ENCODE results near the gene ANGPTL3. TPM values are rescaled to one million over a fixed set of nuclear protein-coding genes. Genes with fewer than 3 reads are reported as not detected.
"Not testable (repeated sequence)": the region's sequence is repeated elsewhere in the genome, so short reads cannot be mapped to it uniquely, and the experiment has no call there.

ANGPTL3 gene
- not detected in 2 replicates for total RNA-seq (2014; rRNA removed; shearing (Covaris generic); ENCODE audit: low replicate concordance)

GRCh38 chr1:62597281-62597680 lies at the start of gene ANGPTL3:
TSS of gene ANGPTL3 (plus strand) at chr1:62597520. CDS start at chr1:62597567, 47 bp downstream.
- no peak for DNase-seq (ENCODE audit: low read depth)
- in situ Hi-C loops (cut with HindIII; ENCODE audit: low pct_unique_long_range_greater_than_20kb, low sequenced_read_pairs) = no loop called here

GRCh38 chr1:62561306-62561705 lies 36.0 kb upstream of the ANGPTL3 start:
- in situ Hi-C loops (cut with HindIII; ENCODE audit: low pct_unique_long_range_greater_than_20kb, low sequenced_read_pairs) = no loop called here
- DNase-seq (ENCODE audit: low read depth) = no peak

- in situ Hi-C loops (cut with HindIII; ENCODE audit: low pct_unique_long_range_greater_than_20kb, low sequenced_read_pairs); DNase-seq (ENCODE audit: low read depth): not testable (repeated sequence)
Measured at GRCh38 chr1:62567182-62567581, 30.1 kb upstream of the ANGPTL3 start.

GRCh38 chr1:62567926-62568325 lies 29.4 kb upstream of the ANGPTL3 start:
- DNase-seq (ENCODE audit: low read depth); in situ Hi-C loops (cut with HindIII; ENCODE audit: low pct_unique_long_range_greater_than_20kb, low sequenced_read_pairs): not testable (repeated sequence)

- in situ Hi-C loops (cut with HindIII; ENCODE audit: low pct_unique_long_range_greater_than_20kb, low sequenced_read_pairs); DNase-seq (ENCODE audit: low read depth): not testable (repeated sequence)
Measured at GRCh38 chr1:62571517-62571916, 25.8 kb upstream of the ANGPTL3 start.

GRCh38 chr1:62572476-62572875 lies 24.8 kb upstream of the ANGPTL3 start:
- in situ Hi-C loops (cut with HindIII; ENCODE audit: low pct_unique_long_range_greater_than_20kb, low sequenced_read_pairs) = no loop called here
- DNase-seq (ENCODE audit: low read depth) = no peak

GRCh38 chr1:62573675-62574074 lies 23.6 kb upstream of the ANGPTL3 start:
- no peak for DNase-seq (ENCODE audit: low read depth)
- in situ Hi-C loops (cut with HindIII; ENCODE audit: low pct_unique_long_range_greater_than_20kb, low sequenced_read_pairs) = no loop called here

- DNase-seq (ENCODE audit: low read depth) = no peak
- in situ Hi-C loops (cut with HindIII; ENCODE audit: low pct_unique_long_range_greater_than_20kb, low sequenced_read_pairs) = no loop called here
Measured at GRCh38 chr1:62585469-62586155, 11.7 kb upstream of the ANGPTL3 start.

GRCh38 chr1:62588000-62588399 lies 9.3 kb upstream of the ANGPTL3 start:
- in situ Hi-C loops (cut with HindIII; ENCODE audit: low pct_unique_long_range_greater_than_20kb, low sequenced_read_pairs) = no loop called here
- no peak for DNase-seq (ENCODE audit: low read depth)

- no peak for DNase-seq (ENCODE audit: low read depth)
- in situ Hi-C loops (cut with HindIII; ENCODE audit: low pct_unique_long_range_greater_than_20kb, low sequenced_read_pairs) = no loop called here
Measured at GRCh38 chr1:62589321-62589720, 8.0 kb upstream of the ANGPTL3 start.

- in situ Hi-C loops (cut with HindIII; ENCODE audit: low pct_unique_long_range_greater_than_20kb, low sequenced_read_pairs) = no loop called here
- DNase-seq (ENCODE audit: low read depth) = no peak
Measured at GRCh38 chr1:62590255-62590969, 6.9 kb upstream of the ANGPTL3 start.

- in situ Hi-C loops (cut with HindIII; ENCODE audit: low pct_unique_long_range_greater_than_20kb, low sequenced_read_pairs) = no loop called here
- no peak for DNase-seq (ENCODE audit: low read depth)
Measured at GRCh38 chr1:62590970-62591368, 6.4 kb upstream of the ANGPTL3 start.

GRCh38 chr1:62593825-62594394 lies 3.4 kb upstream of the ANGPTL3 start:
- no peak for DNase-seq (ENCODE audit: low read depth)
- in situ Hi-C loops (cut with HindIII; ENCODE audit: low pct_unique_long_range_greater_than_20kb, low sequenced_read_pairs) = no loop called here

- in situ Hi-C loops (cut with HindIII; ENCODE audit: low pct_unique_long_range_greater_than_20kb, low sequenced_read_pairs) = no loop called here
- no peak for DNase-seq (ENCODE audit: low read depth)
Measured at GRCh38 chr1:62595647-62596046, 1.7 kb upstream of the ANGPTL3 start.

GRCh38 chr1:62599044-62599443 lies 1.7 kb downstream of the ANGPTL3 start:
- no peak for DNase-seq (ENCODE audit: low read depth)
- in situ Hi-C loops (cut with HindIII; ENCODE audit: low pct_unique_long_range_greater_than_20kb, low sequenced_read_pairs) = no loop called here

GRCh38 chr1:62601457-62601856 lies 4.1 kb downstream of the ANGPTL3 start:
- DNase-seq (ENCODE audit: low read depth) = no peak
- in situ Hi-C loops (cut with HindIII; ENCODE audit: low pct_unique_long_range_greater_than_20kb, low sequenced_read_pairs) = no loop called here

GRCh38 chr1:62608905-62609304 lies 11.6 kb downstream of the ANGPTL3 start:
- no peak for DNase-seq (ENCODE audit: low read depth)
- in situ Hi-C loops (cut with HindIII; ENCODE audit: low pct_unique_long_range_greater_than_20kb, low sequenced_read_pairs) = no loop called here

GRCh38 chr1:62610588-62610987 lies 13.3 kb downstream of the ANGPTL3 start:
- DNase-seq (ENCODE audit: low read depth); in situ Hi-C loops (cut with HindIII; ENCODE audit: low pct_unique_long_range_greater_than_20kb, low sequenced_read_pairs): not testable (repeated sequence)

GRCh38 chr1:62612770-62613169 lies 15.4 kb downstream of the ANGPTL3 start:
- DNase-seq (ENCODE audit: low read depth) = no peak
- in situ Hi-C loops (cut with HindIII; ENCODE audit: low pct_unique_long_range_greater_than_20kb, low sequenced_read_pairs) = no loop called here
